A673 (cell line): Measurements from ENCODE around the gene KPNA6. TPM values are rescaled to one million over a fixed set of nuclear protein-coding genes. Genes with fewer than 3 reads are reported as not detected.
"Not testable (repeated sequence)": the region's sequence is repeated elsewhere in the genome, so short reads cannot be mapped to it uniquely, and the experiment has no call there.

Experiments
- BruUV-seq: library from RNA; stranded (reverse); fragments of 400-500 nt; replicated peaks from 2 replicates; lab custom pipeline; 2021; lab: Mats Ljungman, UMichigan
- CTCF ChIA-PET: fragments of 300-600 bp; sonication (Branson Sonifier 250); formaldehyde crosslinking; loops from one replicate; lab custom pipeline; 2022; ENCODE audit warnings: antibody characterized with exemption; lab: Charles Lee
- POLR2A ChIA-PET: fragments of 300-600 bp; sonication (Branson Sonifier 250); formaldehyde crosslinking; loops from one replicate; lab custom pipeline; 2022; ENCODE audit warnings: antibody characterized with exemption; ENCODE audit not compliant: low non-redundant PET; lab: Charles Lee
- DNase-seq: peaks from one replicate; pipeline ENCODE4 v3.0.0-alpha.2; 2015; ENCODE audit warnings: low spot score
- H3K27ac ChIP-seq: fragments of 200-600 bp; sonication (generic); 2 replicates; pipeline ENCODE4 v1.5.1; 2016; ENCODE audit warnings: mixed run types, low read depth, mild to moderate bottlenecking, mixed read lengths, antibody characterized with exemption, low read length; ENCODE audit not compliant: poor library complexity, severe bottlenecking
- H3K27me3 ChIP-seq: fragments of 200-600 bp; sonication (generic); replicated peaks from 2 replicates; pipeline ENCODE4 v1.6.1; 2017; ENCODE audit warnings: mixed run types, low read depth, mild to moderate bottlenecking, mixed read lengths, antibody characterized with exemption, low read length; ENCODE audit not compliant: insufficient read depth, poor library complexity
- H3K36me3 ChIP-seq: fragments of 200-600 bp; sonication (generic); 2 replicates; pipeline ENCODE4 v1.6.1; 2016; ENCODE audit warnings: mixed run types, mild to moderate bottlenecking, mixed read lengths, antibody characterized with exemption, low read length; ENCODE audit not compliant: insufficient read depth, poor library complexity, severe bottlenecking
- H3K4me1 ChIP-seq: fragments of 200-600 bp; sonication (generic); 2 replicates; pipeline ENCODE4 v1.6.1; 2017; ENCODE audit warnings: mixed run types, mild to moderate bottlenecking, mixed read lengths, antibody characterized with exemption, low read length; ENCODE audit not compliant: insufficient read depth, poor library complexity, severe bottlenecking
- H3K4me3 ChIP-seq: fragments of 200-600 bp; sonication (generic); 2 replicates; pipeline ENCODE4 v1.5.1; 2016; ENCODE audit warnings: low read depth, mixed run types, mild to moderate bottlenecking, mixed read lengths, low read length; ENCODE audit not compliant: poor library complexity, severe bottlenecking
- H3K9me3 ChIP-seq: fragments of 200-600 bp; sonication (generic); 2 replicates; pipeline ENCODE4 v1.6.1; 2016; ENCODE audit warnings: mixed run types, low read depth, mild to moderate bottlenecking, mixed read lengths, antibody characterized with exemption, low read length; ENCODE audit not compliant: poor library complexity, severe bottlenecking
- CTCF ChIP-seq: fragments of 300-800, 200-600 bp; sonication (generic); conservative IDR thresholded peaks from 2 replicates; pipeline ENCODE4 v1.5.1; 2017; ENCODE audit warnings: low read depth, mild to moderate bottlenecking, antibody characterized with exemption, low read length, moderate library complexity, mixed read lengths
- EZH2 ChIP-seq: fragments of 200-600 bp; sonication (generic); IDR thresholded peaks from 2 replicates; pipeline ENCODE4 v1.6.1; 2017; ENCODE audit warnings: borderline replicate concordance, low read depth, mild to moderate bottlenecking, mixed read lengths, antibody characterized with exemption, low read length; ENCODE audit not compliant: poor library complexity, severe bottlenecking
- intact Hi-C: fragments of 100-400 bp; cut with micrococcal nuclease; formaldehyde crosslinking; loops from one replicate; pipeline ENCODE4 v1.10.0; 2022; ENCODE audit not compliant: unreplicated experiment
- total RNA-seq: library from RNA; stranded (reverse); gene quantifications from 2 replicates; pipeline ENCODE4 v1.2.3, GENCODE V29; 2021

Gene KPNA6
- total RNA-seq, 1 experiment from 2014 or later: 96.8 TPM

GRCh38 chr1:32128964-32129363 lies 21.1 kb downstream of the KPNA6 start:
- TF ChIP-seq CTCF: no peak
- no peak for TF ChIP-seq EZH2
- POLR2A ChIA-PET: interaction anchor here (0.7 kb wide), 1 partner anchor 37 kb away, joined by 7 read pairs; no protein-coding TSS in a partner anchor
- H3K27me3 ChIP-seq: no peaks in the 10 kb centered on the region
- no peak overlapping the region for H3K27ac ChIP-seq
- no peak overlapping the region for H3K4me3 ChIP-seq
- CTCF ChIA-PET: no interaction called here
- no peak for DNase-seq
- intact Hi-C loops: no loop called here
- no peaks in the 10 kb centered on the region for H3K36me3 ChIP-seq
- no peaks in the 10 kb centered on the region for H3K4me1 ChIP-seq
- no TSS peak for BruUV-seq
- H3K9me3 ChIP-seq: no peaks in the 10 kb centered on the region

- H3K9me3 ChIP-seq, H3K4me1 ChIP-seq, H3K4me3 ChIP-seq, intact Hi-C loops, DNase-seq, H3K27me3 ChIP-seq, H3K36me3 ChIP-seq, BruUV-seq, H3K27ac ChIP-seq, CTCF ChIA-PET: not testable (repeated sequence)
- POLR2A ChIA-PET: interaction anchor here (0.7 kb wide), 1 partner anchor 145 kb away, joined by 5 read pairs; no protein-coding TSS in a partner anchor
Observed at GRCh38 chr1:32133950-32134280, 26.1 kb downstream of the KPNA6 start.

GRCh38 chr1:32137111-32137510 lies 29.3 kb downstream of the KPNA6 start:
- POLR2A ChIA-PET: no interaction called here
- intact Hi-C loops: no loop called here

More at GRCh38 chr1:32137111-32137510, 29.3 kb downstream of the KPNA6 start:
- no peak overlapping the region for H3K27ac ChIP-seq
- no peaks in the 10 kb centered on the region for H3K4me1 ChIP-seq
- no peaks in the 10 kb centered on the region for H3K36me3 ChIP-seq
- no TSS peak for BruUV-seq
- H3K27me3 ChIP-seq: no peaks in the 10 kb centered on the region
- CTCF ChIA-PET: no interaction called here
- no peak for DNase-seq
- H3K4me3 ChIP-seq: no peak overlapping the region
- H3K9me3 ChIP-seq: no peaks in the 10 kb centered on the region
- no peak for TF ChIP-seq EZH2
- TF ChIP-seq CTCF: no peak
